PC-3 (cell line): Measurements from ENCODE around the gene MSH4.

Experiments
- CTCF ChIP-seq: fragments of 300-600 bp; sonication (generic); conservative IDR thresholded peaks from 2 replicates; pipeline ENCODE4 v1.5.1; 2017; ENCODE audit warnings: antibody characterized with exemption, low read depth, mild to moderate bottlenecking, low read length
- EZH2phosphoT487 ChIP-seq: fragments of 300-600 bp; sonication (generic); IDR thresholded peaks from 2 replicates; pipeline ENCODE4 v1.6.1; 2018; ENCODE audit warnings: mild to moderate bottlenecking, antibody characterized with exemption, low read length, borderline replicate concordance

- no peak for TF ChIP-seq EZH2phosphoT487
- no peak for TF ChIP-seq CTCF
Observed at GRCh38 chr1:75838079-75838478, 41.4 kb downstream of the MSH4 start.
